ENCODE measurements around the gene PHAF1.

- TF ChIP-seq POLR2AphosphoS5 (IDR thresholded peaks at IDR 0.05; ENCODE audit: low read depth, low read length) = no peak
- no peak for TF ChIP-seq CTCF (IDR thresholded peaks at IDR 0.05)
- no peak for TF ChIP-seq REST (IDR thresholded peaks at IDR 0.05; ENCODE audit: insufficient read depth in 1 of 2, low read depth in 2 of 2, low read length in 1 of 2)
- TF ChIP-seq TCF7L2 (IDR thresholded peaks at IDR 0.05; ENCODE audit: low read depth, low read length) = no peak
- TF ChIP-seq SIN3A (IDR thresholded peaks at IDR 0.05; ENCODE audit: borderline replicate concordance, insufficient read depth, low read depth, low read length) = no peak
Observed at GRCh38 chr16:67105881-67106280, 3.9 kb upstream of the PHAF1 start.

Data from Panc1 (cell line).